ENCODE results near the gene SPDYE3.
"Not testable (repeated sequence)": the region's sequence is repeated elsewhere in the genome, so short reads cannot be mapped to it uniquely, and the experiment has no call there.

DNA sequence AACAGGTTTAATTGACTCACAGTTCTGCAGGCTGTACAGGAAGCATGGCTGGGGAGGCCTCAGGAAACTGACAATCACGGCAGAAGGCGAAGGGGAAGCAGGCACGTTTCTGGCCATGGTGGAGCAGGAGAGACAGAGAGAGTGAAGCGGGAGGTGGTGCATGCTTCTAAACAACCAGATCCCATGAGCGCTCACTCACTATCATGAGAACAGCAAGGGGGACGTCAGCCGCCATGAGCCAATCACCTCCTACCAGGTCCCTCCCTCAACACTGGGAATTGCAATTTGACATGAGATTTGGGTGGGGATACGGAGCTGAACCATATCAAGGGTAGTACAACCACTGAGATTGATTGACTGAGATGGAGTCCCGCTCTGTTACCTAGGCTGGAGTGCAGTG is 18.2 kb downstream of the SPDYE3 start:
- not testable (repeated sequence) for TF ChIP-seq EZH2 (IDR thresholded peaks at IDR 0.05; ENCODE audit: borderline replicate concordance, low read depth, low read length, poor library complexity, severe bottlenecking)
- TF ChIP-seq, protein P1, sequence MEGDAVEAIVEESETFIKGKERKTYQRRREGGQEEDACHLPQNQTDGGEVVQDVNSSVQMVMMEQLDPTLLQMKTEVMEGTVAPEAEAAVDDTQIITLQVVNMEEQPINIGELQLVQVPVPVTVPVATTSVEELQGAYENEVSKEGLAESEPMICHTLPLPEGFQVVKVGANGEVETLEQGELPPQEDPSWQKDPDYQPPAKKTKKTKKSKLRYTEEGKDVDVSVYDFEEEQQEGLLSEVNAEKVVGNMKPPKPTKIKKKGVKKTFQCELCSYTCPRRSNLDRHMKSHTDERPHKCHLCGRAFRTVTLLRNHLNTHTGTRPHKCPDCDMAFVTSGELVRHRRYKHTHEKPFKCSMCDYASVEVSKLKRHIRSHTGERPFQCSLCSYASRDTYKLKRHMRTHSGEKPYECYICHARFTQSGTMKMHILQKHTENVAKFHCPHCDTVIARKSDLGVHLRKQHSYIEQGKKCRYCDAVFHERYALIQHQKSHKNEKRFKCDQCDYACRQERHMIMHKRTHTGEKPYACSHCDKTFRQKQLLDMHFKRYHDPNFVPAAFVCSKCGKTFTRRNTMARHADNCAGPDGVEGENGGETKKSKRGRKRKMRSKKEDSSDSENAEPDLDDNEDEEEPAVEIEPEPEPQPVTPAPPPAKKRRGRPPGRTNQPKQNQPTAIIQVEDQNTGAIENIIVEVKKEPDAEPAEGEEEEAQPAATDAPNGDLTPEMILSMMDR (conservative IDR thresholded peaks at IDR 0.05; ENCODE audit: low read depth, low read length), result not testable (repeated sequence)

Measured in A673 (cell line).